ENCODE measurements around the gene FBXO46.

Gene FBXO46

DNA sequence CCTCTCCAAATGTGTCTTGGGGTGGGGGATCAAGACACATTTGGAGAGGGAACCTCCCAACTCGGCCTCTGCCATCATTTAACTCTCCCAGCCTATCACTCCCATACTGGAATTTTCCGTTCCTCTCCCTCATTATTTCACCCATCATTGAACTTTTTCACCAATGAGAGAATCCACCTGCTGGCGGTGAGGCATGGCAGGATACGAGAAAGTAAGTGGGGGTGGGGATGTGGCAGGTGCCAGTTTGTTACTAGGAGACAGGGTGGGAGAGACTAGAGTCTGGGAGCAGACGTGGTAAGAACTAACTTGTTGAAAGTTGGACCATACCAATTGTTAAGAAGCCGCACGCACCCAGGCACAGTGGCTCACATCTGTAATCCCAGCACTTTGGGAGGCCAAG is 55.8 kb downstream of the FBXO46 start:
- Histone ChIP-seq H3K27ac (ENCODE audit: low read depth, low read length) (no peak overlapping the region), H3K9me3 (ENCODE audit: insufficient read depth, low read depth, low read length) (peaks cover 8% of the 10 kb centered on the region), H2AFZ (ENCODE audit: insufficient read depth, low read length, poor library complexity) (no peak overlapping the region), H4K12ac (ENCODE audit: low read depth, low read length) (no peak overlapping the region), H3K4ac (ENCODE audit: low read depth, low read length) (no peak overlapping the region), H3K14ac (ENCODE audit: low read length) (no peak overlapping the region), H3K4me3 (ENCODE audit: low read depth, low read length) (no peak overlapping the region), H3K79me2 (ENCODE audit: control insufficient read depth, insufficient read depth, low read length, poor library complexity) (no peaks in the 10 kb centered on the region), H3K9ac (ENCODE audit: low read length) (no peak overlapping the region), H3K27me3 (ENCODE audit: insufficient read depth, low read length) (peaks cover 6% of the 10 kb centered on the region), H3K4me1 (ENCODE audit: control insufficient read depth in 1 of 2, insufficient read depth in 2 of 2, low read length in 2 of 2) (peaks cover 10 to 11% of the 10 kb centered on the region in 2 experiments), H3K4me2 (ENCODE audit: low read length) (no peak overlapping the region), H3K23ac (ENCODE audit: low read length) (no peak overlapping the region), H3K36me3 (ENCODE audit: control insufficient read depth in 1 of 2, insufficient read depth in 2 of 2, low read length in 2 of 2) (no peaks in the 10 kb centered on the region), H2BK12ac (ENCODE audit: low read length) (no peak overlapping the region), H4K91ac (ENCODE audit: low read depth, low read length) (no peak overlapping the region), H2BK5ac (ENCODE audit: low read depth, low read length, poor library complexity) (no peak overlapping the region), H2AK5ac (ENCODE audit: low read length) (no peak overlapping the region), H3K18ac (ENCODE audit: low read length) (no peak overlapping the region), H2BK120ac (ENCODE audit: insufficient read depth, low read length, poor library complexity) (no peak overlapping the region), H4K8ac (ENCODE audit: low read depth, low read length) (no peak overlapping the region), H3K79me1 (ENCODE audit: low read length) (peaks cover 9% of the 10 kb centered on the region)
- no peak for DNase-seq
- WGBS (ENCODE audit: extremely low coverage, insufficient coverage, insufficient read length) = no CpG with 5 or more reads among the region's 7 CpGs

DNA sequence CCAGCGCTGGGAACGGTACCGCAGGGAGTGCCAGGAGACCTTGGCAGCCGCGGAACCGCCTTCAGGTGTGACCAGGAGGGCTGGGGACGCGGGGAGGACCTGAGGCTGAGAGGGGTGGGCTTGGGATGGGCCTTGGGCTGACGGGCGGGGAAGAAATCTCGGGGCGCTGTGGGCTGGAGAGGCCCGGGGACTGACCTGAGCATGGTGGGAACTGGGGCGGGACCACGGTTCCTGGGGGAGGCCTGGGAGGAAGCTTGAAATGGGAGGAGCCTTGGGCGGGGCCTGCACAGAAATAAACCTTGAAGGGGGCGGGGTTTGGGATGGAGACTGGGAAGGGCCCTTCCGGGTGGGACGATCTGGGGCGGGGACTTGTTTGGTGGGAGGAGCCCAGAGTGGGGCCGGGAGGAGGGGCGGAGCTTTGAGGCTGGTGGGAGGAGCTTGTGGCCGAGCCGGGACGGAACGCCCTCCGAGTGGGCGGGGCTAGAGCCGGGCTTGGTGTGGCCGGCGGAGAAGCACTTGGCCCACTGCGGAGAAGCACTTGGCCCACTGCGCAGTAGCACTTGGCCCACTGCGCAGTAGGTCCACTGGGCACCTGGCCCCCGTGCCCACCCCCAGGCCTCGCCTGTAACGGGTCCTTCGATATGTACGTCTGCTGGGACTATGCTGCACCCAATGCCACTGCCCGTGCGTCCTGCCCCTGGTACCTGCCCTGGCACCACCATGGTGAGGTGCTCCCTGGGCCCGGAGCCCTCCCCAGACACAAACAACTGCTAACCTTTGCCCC is 59.8 kb downstream of the FBXO46 start:
- Histone ChIP-seq H3K4me1 (ENCODE audit: control insufficient read depth in 1 of 2, insufficient read depth in 2 of 2, low read length in 2 of 2) (peaks cover 11 to 13% of the 10 kb centered on the region in 2 experiments), H3K36me3 (ENCODE audit: control insufficient read depth in 1 of 2, insufficient read depth in 2 of 2, low read length in 2 of 2) (no peaks in the 10 kb centered on the region), H3K27ac (ENCODE audit: low read depth, low read length) (no peak overlapping the region), H3K9me3 (ENCODE audit: insufficient read depth, low read depth, low read length) (peaks cover 5% of the 10 kb centered on the region), H3K79me1 (ENCODE audit: low read length) (peaks cover 2% of the 10 kb centered on the region), H3K79me2 (ENCODE audit: control insufficient read depth, insufficient read depth, low read length, poor library complexity) (no peaks in the 10 kb centered on the region), H2AFZ (ENCODE audit: insufficient read depth, low read length, poor library complexity) (peak overlapping the region; percentile 17), H3K14ac (ENCODE audit: low read length) (no peak overlapping the region), H3K4me3 (ENCODE audit: low read depth, low read length) (no peak overlapping the region), H3K23ac (ENCODE audit: low read length) (no peak overlapping the region), H2BK5ac (ENCODE audit: low read depth, low read length, poor library complexity) (no peak overlapping the region), H2BK12ac (ENCODE audit: low read length) (peak overlapping the region; percentile 70), H3K9ac (ENCODE audit: low read length) (no peak overlapping the region), H3K27me3 (ENCODE audit: insufficient read depth, low read length) (peaks cover 16% of the 10 kb centered on the region), H4K91ac (ENCODE audit: low read depth, low read length) (no peak overlapping the region), H4K8ac (ENCODE audit: low read depth, low read length) (peak overlapping the region; percentile 62), H2AK5ac (ENCODE audit: low read length) (no peak overlapping the region), H3K4me2 (ENCODE audit: low read length) (peak overlapping the region; percentile 3), H2BK120ac (ENCODE audit: insufficient read depth, low read length, poor library complexity) (peak overlapping the region; percentile 36), H3K18ac (ENCODE audit: low read length) (peak overlapping the region; percentile 52), H4K12ac (ENCODE audit: low read depth, low read length) (peak overlapping the region; percentile 81), H3K4ac (ENCODE audit: low read depth, low read length) (no peak overlapping the region)
- no CpG with 5 or more reads among the region's 42 CpGs for WGBS (ENCODE audit: extremely low coverage, insufficient coverage, insufficient read length)
- peak; percentile 77 to 90 for DNase-seq

DNA sequence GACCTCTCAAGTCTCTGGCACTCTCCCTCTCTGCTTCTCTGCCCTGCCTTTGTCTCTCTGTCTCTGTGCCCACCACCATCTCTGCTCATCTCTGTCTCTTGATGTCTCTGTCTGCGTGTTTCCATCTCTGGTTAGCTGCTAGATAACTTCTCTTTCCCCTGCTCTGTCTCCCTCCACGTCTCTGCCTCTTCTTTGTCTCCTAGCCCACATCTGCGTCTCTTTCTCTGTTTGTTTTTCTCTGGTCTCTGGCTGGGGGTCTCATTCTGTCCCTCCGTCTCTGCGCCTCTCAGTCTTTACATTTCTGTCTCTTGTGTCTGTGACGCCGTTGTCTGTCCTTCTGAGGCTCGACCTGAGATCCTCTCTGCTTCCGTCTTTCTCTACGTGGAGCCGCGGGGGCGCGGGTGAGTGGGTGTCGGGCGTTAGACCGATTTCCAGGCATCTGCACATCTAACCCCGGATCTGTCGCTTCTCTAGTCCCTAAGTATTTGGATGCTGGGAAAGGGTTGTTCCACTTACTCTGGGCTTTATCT is 62.3 kb downstream of the FBXO46 start:
- peaks cover 2% of the 10 kb centered on the region for H3K79me1 ChIP-seq (ENCODE audit: low read length)
- no CpG with 5 or more reads among the region's 19 CpGs for WGBS (ENCODE audit: extremely low coverage, insufficient coverage, insufficient read length)

DNA sequence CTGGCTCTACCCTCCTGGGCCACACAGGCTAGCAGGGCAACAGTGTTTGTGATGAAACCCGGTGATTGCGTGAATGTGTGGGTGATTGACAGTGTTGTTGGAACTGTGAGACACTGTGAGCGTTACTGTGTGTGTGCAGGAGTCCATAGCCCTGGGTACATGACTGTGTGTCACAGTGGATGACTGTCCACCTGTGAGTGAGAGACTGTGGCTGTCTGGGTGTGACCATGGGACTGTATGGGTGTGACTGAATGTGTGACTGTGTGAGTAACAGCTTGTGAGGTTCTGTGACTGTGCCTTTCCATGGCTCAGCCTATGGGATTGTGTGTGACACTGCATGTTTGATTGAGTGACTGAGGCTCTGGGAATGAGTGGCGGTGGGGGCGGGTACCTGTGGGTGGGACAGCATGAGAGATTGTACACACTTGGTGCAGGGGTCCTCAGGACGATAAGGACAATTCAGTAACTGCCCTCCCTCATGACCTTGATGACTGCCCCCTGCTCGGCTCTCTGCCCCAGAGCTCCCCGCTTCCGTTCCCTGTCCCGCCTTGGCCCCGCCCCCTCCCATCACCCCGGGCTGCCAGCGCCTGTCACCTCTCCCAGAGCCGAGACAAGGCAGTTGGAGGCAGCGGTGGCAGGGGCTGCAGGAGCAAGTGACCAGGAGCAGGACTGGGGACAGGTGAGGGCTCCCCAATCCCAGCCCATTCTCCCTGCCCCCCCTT is 62.9 kb downstream of the FBXO46 start, which contains the start of gene GIPR:
TSS of gene GIPR (plus strand) at position 602 of the 722 bp plus-strand sequence. CDS start 1,300 bp downstream, outside the sequence.
- Histone ChIP-seq H4K8ac (ENCODE audit: low read depth, low read length) (peak within 1 kb of the TSS; percentile 11), H4K12ac (ENCODE audit: low read depth, low read length) (no peak within 1 kb of the TSS), H3K9me3 (ENCODE audit: insufficient read depth, low read depth, low read length) (peaks cover 8% of the 10 kb centered on the region), H3K4ac (ENCODE audit: low read depth, low read length) (no peak within 1 kb of the TSS), H3K18ac (ENCODE audit: low read length) (no peak within 1 kb of the TSS), H3K4me1 (ENCODE audit: control insufficient read depth in 1 of 2, insufficient read depth in 2 of 2, low read length in 2 of 2) (peaks cover 11 to 13% of the 10 kb centered on the region in 2 experiments), H2AFZ (ENCODE audit: insufficient read depth, low read length, poor library complexity) (peak within 1 kb of the TSS; percentile 24), H3K23ac (ENCODE audit: low read length) (peak within 1 kb of the TSS; percentile 14), H3K27me3 (ENCODE audit: insufficient read depth, low read length) (peaks cover 16% of the 10 kb centered on the region), H3K79me2 (ENCODE audit: control insufficient read depth, insufficient read depth, low read length, poor library complexity) (no peaks in the 10 kb centered on the region), H2BK5ac (ENCODE audit: low read depth, low read length, poor library complexity) (no peak within 1 kb of the TSS), H3K27ac (ENCODE audit: low read depth, low read length) (no peak within 1 kb of the TSS), H2BK120ac (ENCODE audit: insufficient read depth, low read length, poor library complexity) (no peak within 1 kb of the TSS), H2AK5ac (ENCODE audit: low read length) (peak within 1 kb of the TSS; percentile 11), H3K36me3 (ENCODE audit: control insufficient read depth in 1 of 2, insufficient read depth in 2 of 2, low read length in 2 of 2) (no peaks in the 10 kb centered on the region), H2BK12ac (ENCODE audit: low read length) (no peak within 1 kb of the TSS), H3K79me1 (ENCODE audit: low read length) (peaks cover 2% of the 10 kb centered on the region), H4K91ac (ENCODE audit: low read depth, low read length) (no peak within 1 kb of the TSS), H3K4me2 (ENCODE audit: low read length) (peak within 1 kb of the TSS; percentile 44), H3K14ac (ENCODE audit: low read length) (no peak within 1 kb of the TSS), H3K4me3 (ENCODE audit: low read depth, low read length) (no peak within 1 kb of the TSS), H3K9ac (ENCODE audit: low read length) (peak within 1 kb of the TSS; percentile 18)
- DNase-seq = peak; percentile 86
- WGBS (ENCODE audit: extremely low coverage, insufficient coverage, insufficient read length) = no CpG with 5 or more reads among the region's 15 CpGs

More for the DNA sequence above, 62.3 kb downstream of the FBXO46 start:
- Histone ChIP-seq H3K9me3 (ENCODE audit: insufficient read depth, low read depth, low read length) (peaks cover 8% of the 10 kb centered on the region), H4K91ac (ENCODE audit: low read depth, low read length) (no peak overlapping the region), H2BK120ac (ENCODE audit: insufficient read depth, low read length, poor library complexity) (no peak overlapping the region), H3K14ac (ENCODE audit: low read length) (no peak overlapping the region), H3K36me3 (ENCODE audit: control insufficient read depth in 1 of 2, insufficient read depth in 2 of 2, low read length in 2 of 2) (no peaks in the 10 kb centered on the region), H3K23ac (ENCODE audit: low read length) (no peak overlapping the region), H2BK5ac (ENCODE audit: low read depth, low read length, poor library complexity) (no peak overlapping the region), H2BK12ac (ENCODE audit: low read length) (no peak overlapping the region), H3K4me2 (ENCODE audit: low read length) (peak overlapping the region; percentile 44), H3K27ac (ENCODE audit: low read depth, low read length) (no peak overlapping the region), H3K4ac (ENCODE audit: low read depth, low read length) (no peak overlapping the region), H3K4me3 (ENCODE audit: low read depth, low read length) (no peak overlapping the region), H4K8ac (ENCODE audit: low read depth, low read length) (peak overlapping the region; percentile 11), H4K12ac (ENCODE audit: low read depth, low read length) (no peak overlapping the region), H3K79me2 (ENCODE audit: control insufficient read depth, insufficient read depth, low read length, poor library complexity) (no peaks in the 10 kb centered on the region), H3K9ac (ENCODE audit: low read length) (no peak overlapping the region), H2AFZ (ENCODE audit: insufficient read depth, low read length, poor library complexity) (no peak overlapping the region), H3K18ac (ENCODE audit: low read length) (no peak overlapping the region), H2AK5ac (ENCODE audit: low read length) (no peak overlapping the region), H3K4me1 (ENCODE audit: control insufficient read depth in 1 of 2, insufficient read depth in 2 of 2, low read length in 2 of 2) (peaks cover 11 to 13% of the 10 kb centered on the region in 2 experiments), H3K27me3 (ENCODE audit: insufficient read depth, low read length) (peaks cover 16% of the 10 kb centered on the region)
- peak in 1 of 2 donors; percentile 46 for DNase-seq

Measured in trophoblast cell (in vitro differentiated cells and primary cell).